Measurements from ENCODE around the gene SULT1A2. TPM values are rescaled to one million over a fixed set of nuclear protein-coding genes. Genes with fewer than 3 reads are reported as not detected.

The SULT1A2 gene
- total and polyA plus RNA-seq, 2 of the 13 experiments (the other 11 are each of a cell fraction or from before 2014, with no cell fraction given): 33.0 to 34.2 TPM

DNA sequence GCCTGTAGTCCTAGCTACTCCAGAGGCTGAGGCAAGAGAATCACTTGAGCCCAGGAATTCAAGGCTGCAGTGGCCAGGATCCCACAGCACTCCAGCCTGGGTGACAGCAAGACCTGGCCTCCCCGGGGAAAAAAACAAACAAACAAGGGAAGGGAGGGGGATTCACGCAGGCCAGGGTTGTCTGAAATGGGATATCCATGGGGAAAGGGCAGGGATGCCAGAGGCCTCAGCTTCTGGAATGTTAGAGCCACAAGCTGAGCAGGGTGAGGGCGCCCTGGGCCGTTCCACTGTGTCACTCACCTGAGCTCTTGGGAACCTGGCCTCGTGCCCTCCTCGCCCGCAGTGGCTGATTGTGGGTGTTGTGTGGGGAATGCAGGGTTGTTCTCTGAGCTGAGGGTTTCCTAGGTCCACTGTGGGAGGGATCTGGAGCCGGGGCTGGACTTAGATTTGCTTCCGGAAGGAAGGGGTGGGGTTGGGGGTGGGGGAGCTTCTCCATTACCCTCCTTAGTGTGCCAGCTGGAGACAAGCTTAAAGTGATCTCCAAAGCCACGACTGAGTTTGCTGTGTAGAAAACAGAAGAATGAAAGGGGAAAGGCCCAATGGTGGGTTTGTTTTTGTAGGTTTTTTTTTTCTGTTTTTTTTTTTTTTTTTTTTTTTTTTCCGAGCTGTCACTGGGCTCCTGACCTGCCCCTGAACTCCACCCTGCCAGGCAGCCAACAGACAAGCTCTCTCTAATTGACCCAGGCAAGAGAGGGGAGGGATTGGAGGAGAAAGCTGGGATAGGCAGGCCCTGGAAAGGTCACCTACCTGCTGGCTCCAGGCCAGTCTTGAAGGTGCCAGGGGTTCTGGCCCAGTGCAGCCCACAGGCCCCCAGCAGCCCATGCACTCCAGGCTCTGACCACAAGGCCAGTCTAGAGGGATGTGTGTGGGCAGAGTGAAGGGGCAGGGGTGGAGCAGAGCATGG, 13.1 kb upstream of the SULT1A2 start, which contains the start of gene SULT1A1 (continued):
- TF ChIP-seq, protein P1, sequence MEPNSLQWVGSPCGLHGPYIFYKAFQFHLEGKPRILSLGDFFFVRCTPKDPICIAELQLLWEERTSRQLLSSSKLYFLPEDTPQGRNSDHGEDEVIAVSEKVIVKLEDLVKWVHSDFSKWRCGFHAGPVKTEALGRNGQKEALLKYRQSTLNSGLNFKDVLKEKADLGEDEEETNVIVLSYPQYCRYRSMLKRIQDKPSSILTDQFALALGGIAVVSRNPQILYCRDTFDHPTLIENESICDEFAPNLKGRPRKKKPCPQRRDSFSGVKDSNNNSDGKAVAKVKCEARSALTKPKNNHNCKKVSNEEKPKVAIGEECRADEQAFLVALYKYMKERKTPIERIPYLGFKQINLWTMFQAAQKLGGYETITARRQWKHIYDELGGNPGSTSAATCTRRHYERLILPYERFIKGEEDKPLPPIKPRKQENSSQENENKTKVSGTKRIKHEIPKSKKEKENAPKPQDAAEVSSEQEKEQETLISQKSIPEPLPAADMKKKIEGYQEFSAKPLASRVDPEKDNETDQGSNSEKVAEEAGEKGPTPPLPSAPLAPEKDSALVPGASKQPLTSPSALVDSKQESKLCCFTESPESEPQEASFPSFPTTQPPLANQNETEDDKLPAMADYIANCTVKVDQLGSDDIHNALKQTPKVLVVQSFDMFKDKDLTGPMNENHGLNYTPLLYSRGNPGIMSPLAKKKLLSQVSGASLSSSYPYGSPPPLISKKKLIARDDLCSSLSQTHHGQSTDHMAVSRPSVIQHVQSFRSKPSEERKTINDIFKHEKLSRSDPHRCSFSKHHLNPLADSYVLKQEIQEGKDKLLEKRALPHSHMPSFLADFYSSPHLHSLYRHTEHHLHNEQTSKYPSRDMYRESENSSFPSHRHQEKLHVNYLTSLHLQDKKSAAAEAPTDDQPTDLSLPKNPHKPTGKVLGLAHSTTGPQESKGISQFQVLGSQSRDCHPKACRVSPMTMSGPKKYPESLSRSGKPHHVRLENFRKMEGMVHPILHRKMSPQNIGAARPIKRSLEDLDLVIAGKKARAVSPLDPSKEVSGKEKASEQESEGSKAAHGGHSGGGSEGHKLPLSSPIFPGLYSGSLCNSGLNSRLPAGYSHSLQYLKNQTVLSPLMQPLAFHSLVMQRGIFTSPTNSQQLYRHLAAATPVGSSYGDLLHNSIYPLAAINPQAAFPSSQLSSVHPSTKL (CRISPR knock-in tag; IDR thresholded peaks at IDR 0.05): 0 out of 2 replicates have a peak, but pooled peaks have one; percentile 20
- TF ChIP-seq KLF12 (CRISPR knock-in tag; IDR thresholded peaks at IDR 0.05; ENCODE audit: borderline replicate concordance) (no peak), ATRX (CRISPR knock-in tag; IDR thresholded peaks at IDR 0.05; ENCODE audit: borderline replicate concordance) (no peak), ZNF777 (CRISPR knock-in tag; IDR thresholded peaks at IDR 0.05) (no peak), RBM39 (IDR thresholded peaks at IDR 0.05; ENCODE audit: low read depth, low read length, poor library complexity, severe bottlenecking) (peak; percentile 20), RAD21 (CRISPR knock-in tag; IDR thresholded peaks at IDR 0.05) (peak; percentile 21; the same call in 1 of the 2 replicates), FOSL1 (CRISPR knock-in tag; IDR thresholded peaks at IDR 0.05; ENCODE audit: borderline replicate concordance) (no peak), ZNF253 (CRISPR knock-in tag; IDR thresholded peaks at IDR 0.05; ENCODE audit: borderline replicate concordance) (no peak), HOXA7 (CRISPR knock-in tag; IDR thresholded peaks at IDR 0.05) (no peak), ZNF337 (CRISPR knock-in tag; IDR thresholded peaks at IDR 0.05; ENCODE audit: borderline replicate concordance, low read depth) (peak; percentile 90; the same call in 1 of the 2 replicates), ZNF644 (CRISPR knock-in tag; IDR thresholded peaks at IDR 0.05; ENCODE audit: low read depth) (no peak), MZF1 (CRISPR knock-in tag; IDR thresholded peaks at IDR 0.05; ENCODE audit: borderline replicate concordance) (peak; percentile 67; the same call in 1 of the 2 replicates), GZF1 (CRISPR knock-in tag; IDR thresholded peaks at IDR 0.05) (0 out of 2 replicates have a peak, but pooled peaks have one; percentile 44), ZKSCAN1 (IDR thresholded peaks at IDR 0.05; ENCODE audit: low read length) (no peak), DPF2 (CRISPR knock-in tag; IDR thresholded peaks at IDR 0.05; ENCODE audit: borderline replicate concordance, low read depth) (peak; percentile 21), GRHL1 (CRISPR knock-in tag; conservative IDR thresholded peaks at IDR 0.05) (no peak), RCOR2 (CRISPR knock-in tag; IDR thresholded peaks at IDR 0.05) (peak; percentile 42; the same call in 1 of the 2 replicates), ZNF577 (CRISPR knock-in tag; IDR thresholded peaks at IDR 0.05; ENCODE audit: borderline replicate concordance, low read depth) (no peak), KLF9 (CRISPR knock-in tag; IDR thresholded peaks at IDR 0.05; ENCODE audit: low read depth) (no peak; the same call in 1 of the 2 replicates)
- TF ChIP-seq, protein P2, sequence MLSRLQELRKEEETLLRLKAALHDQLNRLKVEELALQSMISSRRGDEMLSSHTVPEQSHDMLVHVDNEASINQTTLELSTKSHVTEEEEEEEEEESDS (CRISPR knock-in tag; IDR thresholded peaks at IDR 0.05; ENCODE audit: borderline replicate concordance): no peak
